BJ (cell line): ENCODE data around the gene CCDC47. TPM values are rescaled to one million over a fixed set of nuclear protein-coding genes. Genes with fewer than 3 reads are reported as not detected.
A peak's percentile ranks its signal among the peaks of the same experiment; 100 is the strongest.

Source experiments
- CTCF ChIA-PET: fragments of 350-600 bp; formaldehyde crosslinking; extraction: SDS; loops from one replicate; lab custom pipeline; 2021; ENCODE audit warnings: antibody characterized with exemption, inconsistent platforms; lab: Yijun Ruan, JAX
- POLR2A ChIA-PET: fragments of 300-600 bp; sonication (Branson Sonifier 250); formaldehyde crosslinking; extraction: SDS; loops from one replicate; lab custom pipeline; 2021; ENCODE audit warnings: antibody characterized with exemption; lab: Charles Lee
- DNase-seq: peaks from one replicate; pipeline ENCODE4 v3.0.0-alpha.2; 2011; ENCODE audit warnings: low read depth
- H3K27me3 ChIP-seq: 2 replicates; pipeline ENCODE4 v1.6.0; 2011; ENCODE audit warnings: low read length; ENCODE audit not compliant: control insufficient read depth, insufficient read depth
- H3K36me3 ChIP-seq: 2 replicates; pipeline ENCODE4 v1.5.1; 2011; ENCODE audit warnings: low read length; ENCODE audit not compliant: control insufficient read depth, insufficient read depth
- H3K4me3 ChIP-seq: 2 replicates; pipeline ENCODE4 v1.5.1; 2011; ENCODE audit warnings: low read depth, mild to moderate bottlenecking, control low read depth, low read length
- CTCF ChIP-seq: IDR thresholded peaks from 2 replicates; pipeline ENCODE4 v1.5.1; 2011; ENCODE audit warnings: low read depth, mild to moderate bottlenecking, control low read depth, inconsistent platforms, low read length, moderate library complexity; ENCODE audit not compliant: insufficient read depth
- polyA plus RNA-seq: library from polyadenylated mRNA; depleted of rRNA; stranded (reverse); fragments of >200 nt; gene quantifications from 2 replicates; pipeline ENCODE4 v1.2.3, GENCODE V29; 2011

The CCDC47 gene
- polyA plus RNA-seq, 1 experiment: 31.4 TPM

- peak; percentile 32 for TF ChIP-seq CTCF
Observed at GRCh38 chr17:63774141-63774968, 958 bp upstream of the CCDC47 start, which contains the start of gene DDX42. Gene DDX42, plus strand, starts transcription at chr17:63774170. Its CDS starts 12,880 bp downstream, at chr17:63787050.

GRCh38 chr17:63772801-63773271 is 561 bp downstream of the CCDC47 start:
- CTCF ChIA-PET: interaction anchor here (2.9 kb wide), 1 partner anchor 56 kb away, joined by 9 read pairs; no protein-coding TSS in a partner anchor
- Histone ChIP-seq H3K4me3 (peak overlapping the region; percentile 83), H3K36me3 (peaks cover under 1% of the 10 kb centered on the region; the same call in 1 of the 2 replicates), H3K27me3 (no peaks in the 10 kb centered on the region)
- no peak for DNase-seq
- POLR2A ChIA-PET: no interaction called here
- TF ChIP-seq CTCF: no peak

More at GRCh38 chr17:63774141-63774968, 958 bp upstream of the CCDC47 start, which contains the start of gene DDX42:
- no peak for DNase-seq
- Histone ChIP-seq H3K27me3 (no peaks in the 10 kb centered on the region), H3K36me3 (peaks cover 2% of the 10 kb centered on the region), H3K4me3 (peak within 1 kb of the TSS; percentile 83)
- CTCF ChIA-PET: interaction anchor here (0.7 to 2.9 kb wide), 3 partner anchors 14 to 55 kb away, joined by 3 to 9 read pairs (median 3); no protein-coding TSS in a partner anchor
- POLR2A ChIA-PET: interaction anchor here (0.6 kb wide), 3 partner anchors 147 to 1784 kb away, joined by 3 to 9 read pairs (median 3); no protein-coding TSS in a partner anchor

- Histone ChIP-seq H3K27me3 (no peaks in the 10 kb centered on the region), H3K36me3 (peaks cover 1% of the 10 kb centered on the region), H3K4me3 (no peak overlapping the region)
- CTCF ChIA-PET: interaction anchor here (0.5 kb wide), 1 partner anchor 12 kb away, joined by 3 read pairs; no protein-coding TSS in a partner anchor
- TF ChIP-seq CTCF: no peak
- POLR2A ChIA-PET: no interaction called here
- DNase-seq: no peak
Observed at GRCh38 chr17:63768433-63768832, 5.0 kb downstream of the CCDC47 start.

- DNase-seq: no peak
- ChIA-PET CTCF (interaction anchor here (0.6 to 0.7 kb wide), 2 partner anchors 13 to 100 kb away, joined by 3 read pairs; no protein-coding TSS in a partner anchor), POLR2A (no interaction called here)
- no peaks in the 10 kb centered on the region for H3K27me3 ChIP-seq
- no peak for TF ChIP-seq CTCF
- H3K4me3 ChIP-seq: no peak overlapping the region
- peaks cover 3% of the 10 kb centered on the region for H3K36me3 ChIP-seq
Observed at GRCh38 chr17:63766754-63767153, 6.6 kb downstream of the CCDC47 start.

- ChIA-PET CTCF (interaction anchor here (0.6 kb wide), 1 partner anchor 228 kb away, joined by 3 read pairs; no protein-coding TSS in a partner anchor), POLR2A (no interaction called here)
- no peak for TF ChIP-seq CTCF
- no peak for DNase-seq
- no peak overlapping the region for H3K4me3 ChIP-seq
- no peaks in the 10 kb centered on the region for H3K27me3 ChIP-seq
- H3K36me3 ChIP-seq: peaks cover 5% of the 10 kb centered on the region
Observed at GRCh38 chr17:63764716-63765115, 8.7 kb downstream of the CCDC47 start.
